A549 (cell line): ENCODE measurements around the gene RPH3AL. TPM values are rescaled to one million over a fixed set of nuclear protein-coding genes. Genes with fewer than 3 reads are reported as not detected.

ENCODE experiments used
- ATAC-seq, 2 experiments: fragments of 200-7000 bp in 1 of 2; fragments of >200 bp in 1 of 2; cut with Nextera tagmentation in 1 of 2; cut with Tn5 transposase in 1 of 2; 3 replicates each; pipeline versions ENCODE4 v1.8.0 to v1.9.1; 2018 to 2020; ENCODE audit warnings: mild to moderate bottlenecking in 1 of 2, moderate library complexity in 1 of 2
- CTCF ChIA-PET: fragments of 300-600 bp; sonication (Branson Sonifier 250); formaldehyde crosslinking; extraction: SDS; loops from one replicate; lab custom pipeline; 2021; ENCODE audit warnings: antibody characterized with exemption, inconsistent platforms; lab: Yijun Ruan, JAX
- POLR2A ChIA-PET: fragments of 350-600 bp; formaldehyde crosslinking; extraction: SDS; loops from one replicate; lab custom pipeline; 2021; ENCODE audit warnings: antibody characterized with exemption, inconsistent platforms; lab: Yijun Ruan, JAX
- DNase-seq, 2 experiments: peaks; one replicate each; pipeline versions ENCODE4 v3.0.0 to v3.0.0-alpha.2; 2011 to 2016; ENCODE audit warnings: low read depth in 1 of 2, low spot score in 1 of 2
- FAIRE-seq: peaks from 2 replicates; lab custom pipeline; 2011; peaks lifted over from hg19 to GRCh38; lab: Jason Lieb, UNC
- H3K27ac ChIP-seq, 2 experiments: fragments of >200 bp; sonication (Bioruptor Twin); formaldehyde crosslinking; 3 replicates each; pipeline ENCODE4 v1.5.1; 2016 to 2017
- H3K4me1 ChIP-seq: fragments of >200 bp; sonication (Bioruptor Twin); formaldehyde crosslinking; 3 replicates; pipeline ENCODE4 v1.6.1; 2016
- H3K4me2 ChIP-seq: fragments of >200 bp; sonication (Bioruptor Twin); formaldehyde crosslinking; 3 replicates; pipeline ENCODE4 v1.6.1; 2016
- H3K4me3 ChIP-seq: fragments of >200 bp; sonication (Bioruptor Twin); formaldehyde crosslinking; 3 replicates; pipeline ENCODE4 v1.5.1; 2016
- H3K9me3 ChIP-seq: fragments of >200 bp; sonication (Bioruptor Twin); formaldehyde crosslinking; 3 replicates; pipeline ENCODE4 v1.6.1; 2016
- CBX2 ChIP-seq: fragments of 200-600 bp; sonication (generic); IDR thresholded peaks from 2 replicates; pipeline ENCODE4 v1.6.1; 2016; ENCODE audit warnings: low read depth, mild to moderate bottlenecking, borderline replicate concordance
- CBX8 ChIP-seq: fragments of 200-600 bp; sonication (generic); IDR thresholded peaks from 2 replicates; pipeline ENCODE4 v1.6.1; 2016
- CEBPB ChIP-seq, 2 experiments: fragments of >200 bp in 1 of 2; sonication (Bioruptor Twin) in 1 of 2; formaldehyde crosslinking in 1 of 2; IDR thresholded peaks; 2 replicates each; pipeline ENCODE4 v1.6.1; 2012 to 2016
- CHD2 ChIP-seq: fragments of 150-350 bp; IDR thresholded peaks from 2 replicates; pipeline ENCODE4 v1.6.1; 2014; ENCODE audit warnings: low read length; ENCODE audit not compliant: partially characterized antibody
- CHD4 ChIP-seq: fragments of 200-600 bp; sonication (generic); IDR thresholded peaks from 2 replicates; pipeline ENCODE4 v1.6.1; 2016; ENCODE audit warnings: antibody characterized with exemption, mild to moderate bottlenecking, borderline replicate concordance
- EHF ChIP-seq: fragments of 250-450 bp; sonication (Bioruptor Pico); IDR thresholded peaks from 2 replicates; pipeline ENCODE4 v1.5.0; 2020; ENCODE audit warnings: mild to moderate bottlenecking
- EHMT2 ChIP-seq: fragments of 200-600 bp; sonication (generic); IDR thresholded peaks from 2 replicates; pipeline ENCODE4 v1.6.1; 2016; ENCODE audit warnings: antibody characterized with exemption, low read depth, mild to moderate bottlenecking, moderate library complexity
- EP300 ChIP-seq, 2 experiments: fragments of >200 bp; sonication (Bioruptor Twin); formaldehyde crosslinking; IDR thresholded peaks; 2 replicates in 1 of 2; 3 replicates in 1 of 2; pipeline ENCODE4 v1.6.1; 2016 to 2017
- ESRRA ChIP-seq: fragments of 150-350 bp; IDR thresholded peaks from 2 replicates; pipeline ENCODE4 v1.6.1; 2014; ENCODE audit warnings: mild to moderate bottlenecking, low read length, borderline replicate concordance
- FOSL2 ChIP-seq, 2 experiments: fragments of 450-650 bp in 1 of 2; fragments of >200 bp in 1 of 2; sonication (Bioruptor Twin) in 1 of 2; formaldehyde crosslinking; IDR thresholded peaks; 2 replicates each; pipeline versions ENCODE4 v1.5.0 to v1.6.1; 2016 to 2020; ENCODE audit warnings: mild to moderate bottlenecking in 1 of 2, moderate library complexity in 1 of 2
- GATA3 ChIP-seq: IDR thresholded peaks from 2 replicates; pipeline ENCODE4 v1.6.1; 2012; ENCODE audit warnings: borderline replicate concordance
- HOXA7 ChIP-seq: fragments of 250-450 bp; sonication (Bioruptor Pico); IDR thresholded peaks from 2 replicates; pipeline ENCODE4 v1.5.0; 2020; ENCODE audit warnings: mild to moderate bottlenecking, moderate library complexity
- HOXB13 ChIP-seq: fragments of 250-450 bp; sonication (Bioruptor Pico); IDR thresholded peaks from 2 replicates; pipeline ENCODE4 v1.5.0; 2020; ENCODE audit warnings: low read depth, mild to moderate bottlenecking, moderate library complexity
- HOXB5 ChIP-seq: fragments of 250-450 bp; sonication (Bioruptor Pico); IDR thresholded peaks from 2 replicates; pipeline ENCODE4 v1.5.0; 2020; ENCODE audit warnings: mild to moderate bottlenecking, moderate library complexity
- JUN ChIP-seq, 2 experiments: fragments of >200 bp; sonication (Bioruptor Twin); formaldehyde crosslinking; IDR thresholded peaks; 2 replicates in 1 of 2; 3 replicates in 1 of 2; pipeline ENCODE4 v1.6.1; 2016 to 2017
- KDM1A ChIP-seq: fragments of 200-600 bp; sonication (generic); IDR thresholded peaks from 2 replicates; pipeline ENCODE4 v1.6.1; 2016; ENCODE audit warnings: low read depth, mild to moderate bottlenecking
- KDM5A ChIP-seq: fragments of 200-600 bp; sonication (generic); IDR thresholded peaks from 2 replicates; pipeline ENCODE4 v1.6.1; 2016; ENCODE audit warnings: antibody characterized with exemption, mild to moderate bottlenecking
- MAFK ChIP-seq: fragments of 450-650 bp; IDR thresholded peaks from 2 replicates; pipeline ENCODE4 v1.6.1; 2014; ENCODE audit not compliant: partially characterized antibody
- MAZ ChIP-seq: fragments of 150-350 bp; IDR thresholded peaks from 2 replicates; pipeline ENCODE4 v1.6.1; 2014; ENCODE audit warnings: antibody characterized with exemption, low read depth, low read length, borderline replicate concordance
- NPAS2 ChIP-seq: fragments of 250-450 bp; sonication (Bioruptor Pico); IDR thresholded peaks from 2 replicates; pipeline ENCODE4 v1.8.0; 2022; ENCODE audit warnings: mild to moderate bottlenecking, moderate library complexity, borderline replicate concordance
- PBX3 ChIP-seq: IDR thresholded peaks from 2 replicates; pipeline ENCODE4 v1.6.1; 2012
- POLR2A ChIP-seq: IDR thresholded peaks from 2 replicates; pipeline ENCODE4 v1.6.1; 2012; ENCODE audit warnings: mild to moderate bottlenecking, low read length
- POLR2AphosphoS2 ChIP-seq: conservative IDR thresholded peaks from 2 replicates; pipeline ENCODE4 v1.6.1; 2012; ENCODE audit warnings: low read length, improper control_type of control experiment, inconsistent platforms
- RCOR1 ChIP-seq: fragments of 150-350 bp; IDR thresholded peaks from 2 replicates; pipeline ENCODE4 v1.6.1; 2014; ENCODE audit warnings: antibody characterized with exemption, low read length, low read depth
- SREBF2 ChIP-seq: fragments of 450-650 bp; IDR thresholded peaks from 2 replicates; pipeline ENCODE4 v1.6.1; 2014; ENCODE audit warnings: mild to moderate bottlenecking, moderate library complexity
- TFCP2L1 ChIP-seq: fragments of 250-450 bp; sonication (Bioruptor Pico); IDR thresholded peaks from 2 replicates; pipeline ENCODE4 v1.5.0; 2021; ENCODE audit warnings: mild to moderate bottlenecking
- ZC3H11A ChIP-seq: fragments of 450-650 bp; IDR thresholded peaks from 2 replicates; pipeline ENCODE4 v1.6.1; 2014; ENCODE audit warnings: antibody characterized with exemption, mild to moderate bottlenecking
- ZFP36 ChIP-seq: fragments of 450-650 bp; IDR thresholded peaks from 2 replicates; pipeline ENCODE4 v1.6.1; 2014; ENCODE audit warnings: borderline replicate concordance; ENCODE audit not compliant: partially characterized antibody
- ZSCAN20 ChIP-seq: fragments of 250-450 bp; sonication (Bioruptor Pico); IDR thresholded peaks from 2 replicates; pipeline ENCODE4 v1.8.0; 2022; ENCODE audit warnings: mild to moderate bottlenecking, moderate library complexity
- WGBS: methylation state at CpG from one replicate; pipeline ENCODE4 v1.1.6; 2017; ENCODE audit errors: missing lambda C conversion rate; 5-methylcytosine and 5-hydroxymethylcytosine counted together
- polyA plus RNA-seq, 4 experiments: library from polyadenylated mRNA; depleted of rRNA in 3 of 4; stranded (reverse); fragments of >200 nt; fragmentation: RNase III in 1 of 4; extraction: RNeasy Plus Mini Kit Qiagen cat#74134 plus additional on column Dnase treatment in 1 of 4; gene quantifications; 2 replicates in 3 of 4; 3 replicates in 1 of 4; pipeline ENCODE4 v1.2.3, GENCODE V29; 2011 to 2017
- TF ChIP-seq, protein P1 (sequence below): fragments of >200 bp; sonication (Bioruptor Twin); formaldehyde crosslinking; IDR thresholded peaks from 3 replicates; pipeline ENCODE4 v1.6.1; 2016
- TF ChIP-seq, protein P2 (sequence below): IDR thresholded peaks from 2 replicates; pipeline ENCODE4 v1.6.1; 2012; ENCODE audit warnings: low read depth, borderline replicate concordance

The RPH3AL gene
- polyA plus RNA-seq, 2 of the 4 experiments (the other 2 are of a cell fraction), result 23.3 to 31.1 TPM

DNA sequence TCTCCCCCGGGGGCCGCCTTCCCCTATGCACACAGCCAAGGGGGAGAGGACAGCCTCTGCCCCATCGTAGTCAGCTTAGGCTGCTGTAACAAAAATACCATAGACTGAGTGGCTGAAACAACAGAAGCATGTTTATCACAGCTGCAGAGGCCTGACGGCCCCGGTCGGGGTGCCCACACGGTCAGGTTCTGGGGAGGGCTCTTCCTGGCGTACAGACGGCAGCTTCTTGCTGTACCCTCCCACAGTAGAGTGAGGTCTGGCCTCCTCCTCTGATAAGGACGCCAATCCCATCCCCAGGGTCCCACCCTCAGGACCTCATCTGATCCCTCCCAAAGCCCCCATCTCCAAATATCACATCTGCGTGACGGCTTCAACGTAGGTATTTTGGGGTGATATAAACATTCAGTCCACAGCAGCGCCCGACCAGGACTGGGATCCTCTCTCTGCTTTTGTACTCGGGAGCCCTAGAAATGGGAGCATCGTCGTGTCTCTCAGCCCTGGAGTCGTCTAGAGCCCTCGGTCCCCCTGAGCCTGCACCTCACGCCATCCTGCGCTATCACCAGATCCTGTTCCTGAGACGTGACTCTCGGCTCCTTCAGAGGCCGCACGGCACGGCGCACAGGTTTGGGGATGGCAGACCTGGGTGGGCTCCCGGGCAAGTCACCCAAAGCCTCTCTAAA is 67.8 kb downstream of the RPH3AL start:
- Histone ChIP-seq H3K4me2 (no peak overlapping the region), H3K4me3 (no peak overlapping the region), H3K4me1 (peaks cover 8% of the 10 kb centered on the region; the same call in 1 of the 3 replicates), H3K27ac (no peak overlapping the region), H3K9me3 (no peaks in the 10 kb centered on the region)
- TF ChIP-seq SREBF2 (no peak), HOXB5 (CRISPR knock-in tag) (no peak), EP300 (IDR thresholded peaks at IDR 0.05) (no peak), POLR2AphosphoS2 (no peak), CEBPB (IDR thresholded peaks at IDR 0.05) (no peak), HOXB13 (CRISPR knock-in tag) (no peak), CHD4 (no peak), ESRRA (no peak), ZFP36 (no peak), ZC3H11A (no peak), EHMT2 (no peak), GATA3 (no peak), CBX2 (no peak), CHD2 (no peak), POLR2A (no peak), KDM1A (no peak), NPAS2 (no peak), TFCP2L1 (no peak), FOSL2 (IDR thresholded peaks at IDR 0.05) (no peak), FOSL2 (CRISPR knock-in tag; IDR thresholded peaks at IDR 0.05) (no peak), CBX8 (no peak)
- FAIRE-seq (no peak), DNase-seq (no peak), ATAC-seq (peak in 1 of 2 experiments; percentile 19; a peak in 3 of 6 replicates)
- POLR2A ChIA-PET, result no interaction called here
- CTCF ChIA-PET, result interaction anchor here (1.1 to 1.9 kb wide), 2 partner anchors 94 to 121 kb away, joined by 3 to 6 read pairs; no protein-coding TSS in a partner anchor
- 93% methylated on average over 29 of the region's 29 CpGs for WGBS

GRCh38 chr17:283911-284675 is 68.5 kb downstream of the RPH3AL start:
- H3K4me2 ChIP-seq, result no peak overlapping the region
- 90% methylated on average over 25 of the region's 25 CpGs for WGBS
- FAIRE-seq, result no peak
- ChIA-PET POLR2A (no interaction called here), CTCF (interaction anchor here (1.0 to 1.9 kb wide), 4 partner anchors 17 to 416 kb away, joined by 3 to 6 read pairs (median 3); no protein-coding TSS in a partner anchor)
- H3K4me1 ChIP-seq, result peaks cover 8% of the 10 kb centered on the region; the same call in 1 of the 3 replicates
- H3K4me3 ChIP-seq, result no peak overlapping the region
- ATAC-seq, result peak; percentile 20 to 27; a peak in 4 of 6 replicates
- TF ChIP-seq HOXA7, result no peak
- TF ChIP-seq CHD4, result no peak
- TF ChIP-seq NPAS2, result no peak
- no peak for TF ChIP-seq MAZ
- no peak for TF ChIP-seq KDM1A
- no peak for TF ChIP-seq CHD2
- no peak for TF ChIP-seq TFCP2L1
- TF ChIP-seq, protein P1, sequence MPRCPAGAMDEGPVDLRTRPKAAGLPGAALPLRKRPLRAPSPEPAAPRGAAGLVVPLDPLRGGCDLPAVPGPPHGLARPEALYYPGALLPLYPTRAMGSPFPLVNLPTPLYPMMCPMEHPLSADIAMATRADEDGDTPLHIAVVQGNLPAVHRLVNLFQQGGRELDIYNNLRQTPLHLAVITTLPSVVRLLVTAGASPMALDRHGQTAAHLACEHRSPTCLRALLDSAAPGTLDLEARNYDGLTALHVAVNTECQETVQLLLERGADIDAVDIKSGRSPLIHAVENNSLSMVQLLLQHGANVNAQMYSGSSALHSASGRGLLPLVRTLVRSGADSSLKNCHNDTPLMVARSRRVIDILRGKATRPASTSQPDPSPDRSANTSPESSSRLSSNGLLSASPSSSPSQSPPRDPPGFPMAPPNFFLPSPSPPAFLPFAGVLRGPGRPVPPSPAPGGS, result no peak
- TF ChIP-seq MAFK, result no peak
- no peak for TF ChIP-seq RCOR1
- TF ChIP-seq, protein P2, sequence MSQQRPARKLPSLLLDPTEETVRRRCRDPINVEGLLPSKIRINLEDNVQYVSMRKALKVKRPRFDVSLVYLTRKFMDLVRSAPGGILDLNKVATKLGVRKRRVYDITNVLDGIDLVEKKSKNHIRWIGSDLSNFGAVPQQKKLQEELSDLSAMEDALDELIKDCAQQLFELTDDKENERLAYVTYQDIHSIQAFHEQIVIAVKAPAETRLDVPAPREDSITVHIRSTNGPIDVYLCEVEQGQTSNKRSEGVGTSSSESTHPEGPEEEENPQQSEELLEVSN, result no peak
- TF ChIP-seq JUN (IDR thresholded peaks at IDR 0.05), result no peak
- TF ChIP-seq EHF (CRISPR knock-in tag), result no peak
- TF ChIP-seq PBX3, result no peak
- TF ChIP-seq ZSCAN20 (CRISPR knock-in tag), result no peak
- no peak for TF ChIP-seq KDM5A
- H3K27ac ChIP-seq, result no peak overlapping the region
- DNase-seq, result no peak
- H3K9me3 ChIP-seq, result no peaks in the 10 kb centered on the region
